SK-N-SH (cell line): ENCODE data around the gene CEP162. TPM values are rescaled to one million over a fixed set of nuclear protein-coding genes. Genes with fewer than 3 reads are reported as not detected.

ENCODE experiments used
- CTCF ChIA-PET: fragments of 300-600, 350-600 bp; formaldehyde crosslinking; extraction: SDS; loops from one replicate; lab custom pipeline; 2021; lab: Yijun Ruan, JAX
- POLR2A ChIA-PET: fragments of 350-600 bp; sonication (Branson Sonifier 250); formaldehyde crosslinking; extraction: SDS; loops from one replicate; lab custom pipeline; 2020; ENCODE audit warnings: antibody characterized with exemption, inconsistent platforms; lab: Yijun Ruan, JAX
- DNase-seq: peaks from one replicate; pipeline ENCODE4 v3.0.0; 2012
- H2AFZ ChIP-seq: fragments of 200-600 bp; sonication (generic); 2 replicates; pipeline ENCODE4 v1.8.1; 2016; ENCODE audit warnings: antibody characterized with exemption, mild to moderate bottlenecking, low read depth
- H3F3A ChIP-seq: fragments of 200-600 bp; sonication (generic); replicated peaks from 2 replicates; pipeline ENCODE3; 2016; ENCODE audit warnings: antibody characterized with exemption, mild to moderate bottlenecking; ENCODE audit not compliant: insufficient read depth
- H3K27ac ChIP-seq, 2 experiments: fragments of 200-500 bp in 1 of 2; fragments of 200-600 bp in 1 of 2; sonication (Bioruptor generic) in 1 of 2; sonication (generic), shearing (Covaris generic) in 1 of 2; 2 replicates each; pipeline versions ENCODE4 v1.5.1 to v1.6.1; 2014 to 2016; ENCODE audit warnings: low read depth in 2 of 2, inconsistent platforms in 1 of 2, low read length in 1 of 2, mild to moderate bottlenecking in 1 of 2, mixed read lengths in 1 of 2
- H3K27me3 ChIP-seq: fragments of 200-600 bp; sonication (generic), shearing (Covaris generic); 2 replicates; pipeline ENCODE4 v1.6.1; 2016; ENCODE audit warnings: mixed run types; ENCODE audit not compliant: insufficient read depth
- H3K36me3 ChIP-seq, 2 experiments: fragments of 200-500 bp in 1 of 2; fragments of 200-600 bp in 1 of 2; sonication (Bioruptor generic) in 1 of 2; sonication (generic) in 1 of 2; replicated peaks in 1 of 2; 2 replicates each; pipeline versions ENCODE3 to v1.5.1; 2014 to 2016; ENCODE audit warnings: low read length in 1 of 2, mild to moderate bottlenecking in 1 of 2; ENCODE audit not compliant: insufficient read depth in 2 of 2, control insufficient read depth in 1 of 2
- H3K4me1 ChIP-seq, 2 experiments: fragments of 200-500 bp in 1 of 2; fragments of 200-600 bp in 1 of 2; sonication (Bioruptor generic) in 1 of 2; sonication (generic), shearing (Covaris generic) in 1 of 2; 2 replicates each; pipeline versions ENCODE4 v1.5.1 to v1.6.1; 2014 to 2016; ENCODE audit warnings: low read depth in 1 of 2, low read length in 1 of 2, mixed run types in 1 of 2; ENCODE audit not compliant: insufficient read depth in 2 of 2, control insufficient read depth in 1 of 2
- H3K4me2 ChIP-seq: fragments of 200-600 bp; sonication (generic), shearing (Covaris generic); 2 replicates; pipeline ENCODE4 v1.6.1; 2017; ENCODE audit warnings: mixed run types
- H3K4me3 ChIP-seq, 2 experiments: fragments of 200-500 bp in 1 of 2; fragments of 200-600 bp in 1 of 2; sonication (Bioruptor generic) in 1 of 2; sonication (generic), shearing (Covaris generic) in 1 of 2; 2 replicates each; pipeline versions ENCODE4 v1.5.1 to v1.8.1; 2014 to 2016; ENCODE audit warnings: low read depth in 2 of 2, inconsistent platforms in 1 of 2, low read length in 1 of 2, mild to moderate bottlenecking in 1 of 2, mixed read lengths in 1 of 2, moderate library complexity in 1 of 2
- H3K79me2 ChIP-seq: fragments of 200-600 bp; sonication (generic); 2 replicates; pipeline ENCODE4 v1.8.1; 2017; ENCODE audit warnings: mild to moderate bottlenecking; ENCODE audit not compliant: insufficient read depth
- H3K9ac ChIP-seq: fragments of 200-600 bp; sonication (generic); 2 replicates; pipeline ENCODE4 v1.6.1; 2017; ENCODE audit warnings: mixed run types
- H3K9me2 ChIP-seq: fragments of 200-600 bp; sonication (generic); 2 replicates; pipeline ENCODE4 v1.6.1; 2017; ENCODE audit warnings: mixed run types
- H3K9me3 ChIP-seq: fragments of 200-600 bp; sonication (generic); 2 replicates; pipeline ENCODE4 v1.6.1; 2017; ENCODE audit warnings: mixed run types, mild to moderate bottlenecking, moderate library complexity
- H4K20me1 ChIP-seq: fragments of 200-600 bp; sonication (generic); 2 replicates; pipeline ENCODE4 v1.6.1; 2017; ENCODE audit warnings: mild to moderate bottlenecking, mixed run types; ENCODE audit not compliant: insufficient read depth
- CHD2 ChIP-seq: fragments of 150-350 bp; IDR thresholded peaks from 2 replicates; pipeline ENCODE4 v1.6.1; 2018; ENCODE audit warnings: low read length; ENCODE audit not compliant: partially characterized antibody
- CTCF ChIP-seq: fragments of 200-600 bp; sonication (generic); IDR thresholded peaks from 2 replicates; pipeline ENCODE4 v1.6.1; 2017; ENCODE audit warnings: antibody characterized with exemption, mild to moderate bottlenecking, moderate library complexity
- EP300 ChIP-seq, 2 experiments: IDR thresholded peaks; 2 replicates each; pipeline versions ENCODE4 v1.4.0 to v1.6.1; 2012; ENCODE audit warnings: borderline replicate concordance in 1 of 2, low read depth in 1 of 2, low read length in 1 of 2
- EZH2phosphoT487 ChIP-seq: fragments of 200-600 bp; sonication (generic); IDR thresholded peaks from 2 replicates; pipeline ENCODE4 v1.6.1; 2017; ENCODE audit warnings: low read depth, mixed run types, mild to moderate bottlenecking, antibody characterized with exemption, moderate library complexity, borderline replicate concordance
- FOXJ3 ChIP-seq: sonication (generic); formaldehyde crosslinking; IDR thresholded peaks from 2 replicates; pipeline ENCODE4 v1.5.1; 2020; ENCODE audit warnings: mild to moderate bottlenecking, missing genetic modification reagents
- IRF3 ChIP-seq: fragments of 150-350 bp; IDR thresholded peaks from 2 replicates; pipeline ENCODE4 v1.6.1; 2016; ENCODE audit warnings: mild to moderate bottlenecking, low read depth, low read length
- JUND ChIP-seq: IDR thresholded peaks from 2 replicates; pipeline ENCODE4 v1.4.0; 2012
- NFIC ChIP-seq: IDR thresholded peaks from 2 replicates; pipeline ENCODE4 v1.4.0; 2012; ENCODE audit warnings: borderline replicate concordance
- POLR2AphosphoS5 ChIP-seq: IDR thresholded peaks from 2 replicates; pipeline ENCODE4 v1.6.1; 2012; ENCODE audit warnings: low read depth, low read length
- RAD21 ChIP-seq: IDR thresholded peaks from 2 replicates; pipeline ENCODE4 v1.6.1; 2012; ENCODE audit warnings: mild to moderate bottlenecking, low read length
- RCOR1 ChIP-seq: fragments of 150-350 bp; IDR thresholded peaks from 2 replicates; pipeline ENCODE4 v1.6.1; 2017; ENCODE audit warnings: antibody characterized with exemption, low read length
- RXRA ChIP-seq: IDR thresholded peaks from 2 replicates; pipeline ENCODE4 v1.4.0; 2012; ENCODE audit warnings: low read depth, mild to moderate bottlenecking, borderline replicate concordance
- SIN3A ChIP-seq: IDR thresholded peaks from 2 replicates; pipeline ENCODE4 v1.6.1; 2012; ENCODE audit warnings: low read depth, mild to moderate bottlenecking, low read length, moderate library complexity, borderline replicate concordance
- TCF12 ChIP-seq: IDR thresholded peaks from 2 replicates; pipeline ENCODE4 v1.4.0; 2012
- TEAD4 ChIP-seq: IDR thresholded peaks from 2 replicates; pipeline ENCODE4 v1.4.0; 2012; ENCODE audit warnings: mild to moderate bottlenecking, borderline replicate concordance; ENCODE audit not compliant: insufficient read depth
- USF1 ChIP-seq: IDR thresholded peaks from 2 replicates; pipeline ENCODE4 v1.4.0; 2012; ENCODE audit warnings: low read depth, borderline replicate concordance
- USF2 ChIP-seq: fragments of 150-350 bp; IDR thresholded peaks from 2 replicates; pipeline ENCODE4 v1.6.1; 2017; ENCODE audit warnings: antibody characterized with exemption, low read length, low read depth, borderline replicate concordance
- YY1 ChIP-seq: IDR thresholded peaks from 2 replicates; pipeline ENCODE4 v1.4.0; 2012; ENCODE audit warnings: low read depth, mild to moderate bottlenecking
- ZBTB33 ChIP-seq: IDR thresholded peaks from 2 replicates; pipeline ENCODE4 v1.4.0; 2012; ENCODE audit warnings: low read depth, borderline replicate concordance
- WGBS: methylation state at CpG from one replicate; pipeline ENCODE4 v1.1.6; 2017; ENCODE audit warnings: low lambda C conversion rate; 5-methylcytosine and 5-hydroxymethylcytosine counted together
- polyA plus RNA-seq, 3 experiments: library from polyadenylated mRNA; depleted of rRNA; stranded (reverse); fragments of >200 nt; gene quantifications; 2 replicates each; pipeline ENCODE4 v1.2.3, GENCODE V29; 2012

CEP162 gene
- polyA plus RNA-seq, 1 of the 3 experiments (the other 2 are of a cell fraction): 1.2 TPM

DNA sequence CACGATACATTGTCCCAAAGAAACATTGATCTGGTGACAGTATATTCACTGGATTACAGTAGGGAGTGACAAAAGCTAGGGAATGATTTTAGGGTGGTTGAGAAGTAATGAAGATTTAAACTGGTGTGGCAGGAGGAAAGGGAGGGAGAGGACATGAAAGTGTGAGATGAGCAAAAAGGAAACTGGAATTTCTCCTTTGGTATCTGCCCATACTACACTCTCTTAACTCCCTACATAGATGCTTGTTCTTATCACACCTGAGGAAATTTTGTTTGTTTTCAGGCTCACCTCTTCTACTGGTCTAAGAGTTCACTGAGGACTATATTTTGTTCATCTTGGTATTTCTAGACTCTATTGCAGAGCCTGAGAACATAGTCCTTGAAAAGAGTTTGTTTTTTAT, 44.9 kb upstream of the CEP162 start:
- Histone ChIP-seq H3K9me3 (no peaks in the 10 kb centered on the region), H3K27ac (no peak overlapping the region), H3K36me3 (no peaks in the 10 kb centered on the region), H4K20me1 (no peaks in the 10 kb centered on the region), H2AFZ (no peak overlapping the region), H3K9ac (no peak overlapping the region), H3F3A (no peaks in the 10 kb centered on the region), H3K4me3 (no peak overlapping the region), H3K4me2 (no peak overlapping the region), H3K27me3 (no peaks in the 10 kb centered on the region), H3K4me1 (no peaks in the 10 kb centered on the region), H3K79me2 (no peaks in the 10 kb centered on the region), H3K9me2 (no peaks in the 10 kb centered on the region)
- no peak for DNase-seq
- ChIA-PET POLR2A (no interaction called here), CTCF (no interaction called here)
- 3% methylated on average over 1 of the region's 1 CpG for WGBS
- TF ChIP-seq YY1: no peak

GRCh38 chr6:84271061-84271716, 43.7 kb upstream of the CEP162 start:
- H3K9me3 ChIP-seq: no peaks in the 10 kb centered on the region
- TF ChIP-seq EP300 (IDR thresholded peaks at IDR 0.05; ENCODE audit: borderline replicate concordance in 1 of 2, low read depth in 1 of 2, low read length in 1 of 2) (no peak), SIN3A (no peak), NFIC (no peak), CHD2 (no peak), FOXJ3 (CRISPR knock-in tag) (no peak), POLR2AphosphoS5 (no peak), TEAD4 (no peak), CTCF (no peak), IRF3 (no peak), JUND (no peak), EZH2phosphoT487 (no peak), USF2 (no peak), USF1 (no peak), RXRA (no peak), RCOR1 (no peak), ZBTB33 (no peak), TCF12 (no peak), RAD21 (no peak)
- no peaks in the 10 kb centered on the region for H3K36me3 ChIP-seq
- no peak overlapping the region for H3K4me3 ChIP-seq
- no peak overlapping the region for H3K4me2 ChIP-seq
- CTCF ChIA-PET: no interaction called here
- H3K27ac ChIP-seq: no peak overlapping the region
- no peaks in the 10 kb centered on the region for H3K79me2 ChIP-seq
- no peaks in the 10 kb centered on the region for H3K4me1 ChIP-seq
- no peak overlapping the region for H3K9ac ChIP-seq
- no peaks in the 10 kb centered on the region for H3F3A ChIP-seq
- no peaks in the 10 kb centered on the region for H3K27me3 ChIP-seq
- DNase-seq: no peak
- H3K9me2 ChIP-seq: no peaks in the 10 kb centered on the region
- no peak overlapping the region for H2AFZ ChIP-seq
- H4K20me1 ChIP-seq: no peaks in the 10 kb centered on the region
- POLR2A ChIA-PET: no interaction called here
